Esophagus squamous epithelium (tissue), 5 donors: ENCODE data around the gene ALDH1A3. TPM values are rescaled to one million over a fixed set of nuclear protein-coding genes. Genes with fewer than 3 reads are reported as not detected.

ENCODE experiments used
- DNase-seq: peaks from one replicate; lab custom pipeline; 2025; lab: John Stamatoyannopoulos, UW
- H3K27ac ChIP-seq, 4 donors: fragments of 200-600 bp; sonication (generic); one replicate each; pipeline ENCODE4 v1.5.1; 2016 to 2019; ENCODE audit warnings: mild to moderate bottlenecking in 1 of 4
- H3K27me3 ChIP-seq, 4 donors: fragments of 200-600 bp; sonication (generic); 1 replicate in 3 of 4; 2 replicates in 1 of 4; pipeline versions ENCODE4 v1.5.1 to v1.6.0; 2017 to 2021; ENCODE audit warnings: antibody characterized with exemption in 1 of 4
- H3K36me3 ChIP-seq, 3 donors: fragments of 200-600 bp; sonication (generic); one replicate each; pipeline ENCODE4 v1.5.1; 2016 to 2019
- H3K4me1 ChIP-seq, 3 donors: fragments of 200-600 bp; sonication (generic); one replicate each; pipeline ENCODE4 v1.5.1; 2017 to 2019
- H3K4me3 ChIP-seq, 4 donors: fragments of 200-600 bp; sonication (generic); 1 replicate in 3 of 4; 2 replicates in 1 of 4; pipeline ENCODE4 v1.5.1; 2016 to 2019; ENCODE audit warnings: mild to moderate bottlenecking in 2 of 4, moderate library complexity in 1 of 4
- H3K9me3 ChIP-seq, 3 donors: fragments of 200-600 bp; sonication (generic); one replicate each; pipeline ENCODE4 v1.5.1; 2016 to 2019
- CTCF ChIP-seq, 6 experiments: fragments of 450-650 bp in 4 of 6; fragments of 200-600 bp in 2 of 6; sonication (generic) in 2 of 6; IDR thresholded peaks; one replicate each; pipeline ENCODE4 v1.5.1; 2016 to 2019; ENCODE audit warnings: antibody characterized with exemption in 6 of 6, mild to moderate bottlenecking in 4 of 6, moderate library complexity in 4 of 6
- POLR2A ChIP-seq, 4 donors: fragments of 450-650 bp; IDR thresholded peaks; one replicate each; pipeline ENCODE4 v1.6.1; 2017; ENCODE audit warnings: antibody characterized with exemption in 4 of 4, mild to moderate bottlenecking in 4 of 4, moderate library complexity in 3 of 4
- WGBS, 2 donors: methylation state at CpG; one replicate each; pipeline ENCODE4 v1.1.5; 2018; 5-methylcytosine and 5-hydroxymethylcytosine counted together
- intact Hi-C: fragments of 100-400 bp; cut with DNase I; formaldehyde crosslinking; loops from one replicate; pipeline ENCODE4 v1.15.0; 2022
- total RNA-seq, 4 donors: library from RNA; depleted of rRNA; stranded (reverse); fragments of >200 nt; gene quantifications; one replicate each; pipeline ENCODE4 v1.1.0, GENCODE V29; 2016
- donor health status: DM: yes; HTN: yes; CAD: no.

Gene ALDH1A3
- total RNA-seq, 4 donors from 2014 or later = 31.9 to 63.0 (median 38.1) TPM

GRCh38 chr15:100918690-100919480 lies 39.3 kb downstream of the ALDH1A3 start, which contains the start of gene LRRK1:
TSS of gene LRRK1 (plus strand) at chr15:100919357. CDS start at chr15:100924633, 5,276 bp downstream.
- peaks cover 0 to 6% (median 0%) of the 10 kb centered on the region in 3 donors for H3K36me3 ChIP-seq

GRCh38 chr15:100919481-100920405 lies 40.1 kb downstream of the ALDH1A3 start:
- no peaks in the 10 kb centered on the region for H3K27me3 ChIP-seq
- intact Hi-C loops = loop anchor here (5.0 kb wide), 1 partner anchor 88 kb away; no protein-coding TSS in a partner anchor
- peak overlapping the region; percentile 67 to 90 (median 80) for H3K4me3 ChIP-seq
- no peaks in the 10 kb centered on the region for H3K9me3 ChIP-seq
- DNase-seq = no peak
- peaks cover 10 to 60% (median 20%) of the 10 kb centered on the region in 3 donors for H3K4me1 ChIP-seq
- H3K36me3 ChIP-seq = peaks cover 0 to 13% (median 0%) of the 10 kb centered on the region in 3 donors
- 10% methylated on average over 8 to 9 of the region's 80 CpGs for WGBS, 2 donors
- TF ChIP-seq CTCF (IDR thresholded peaks at IDR 0.05) (no peak), POLR2A (IDR thresholded peaks at IDR 0.05) (no peak)
- peak overlapping the region; percentile 74 to 88 (median 82) for H3K27ac ChIP-seq

More at GRCh38 chr15:100918690-100919480, 39.3 kb downstream of the ALDH1A3 start, which contains the start of gene LRRK1:
- Histone ChIP-seq H3K4me1 (peaks cover 10 to 58% (median 20%) of the 10 kb centered on the region in 3 donors), H3K9me3 (no peaks in the 10 kb centered on the region), H3K27ac (peak within 1 kb of the TSS; percentile 74 to 88 (median 82)), H3K27me3 (no peaks in the 10 kb centered on the region), H3K4me3 (peak within 1 kb of the TSS; percentile 67 to 90 (median 80))
- intact Hi-C loops = loop anchor here (5.0 kb wide), 1 partner anchor 88 kb away; no protein-coding TSS in a partner anchor
- 1 to 3% methylated on average over 11 to 18 of the region's 87 CpGs for WGBS, 2 donors
- TF ChIP-seq CTCF (IDR thresholded peaks at IDR 0.05) (no peak), POLR2A (IDR thresholded peaks at IDR 0.05) (peak in 1 of 4 donors; percentile 39)
- no peak for DNase-seq

- DNase-seq = no peak
- TF ChIP-seq CTCF (IDR thresholded peaks at IDR 0.05) (no peak), POLR2A (IDR thresholded peaks at IDR 0.05) (no peak)
- intact Hi-C loops = no loop called here
- 88 to 90% methylated on average over 8 of the region's 8 CpGs for WGBS, 2 donors
- H3K27ac ChIP-seq = peak overlapping the region in 1 of 4 donors; percentile 79
- no peaks in the 10 kb centered on the region for H3K9me3 ChIP-seq
- H3K36me3 ChIP-seq = peaks cover 0 to 19% (median 0%) of the 10 kb centered on the region in 3 donors
- H3K4me3 ChIP-seq = peak overlapping the region in 1 of 4 donors; percentile 77
- peaks cover 10 to 60% (median 20%) of the 10 kb centered on the region in 3 donors for H3K4me1 ChIP-seq
- H3K27me3 ChIP-seq = no peaks in the 10 kb centered on the region
Observed at GRCh38 chr15:100920516-100921135, 41.0 kb downstream of the ALDH1A3 start.

- 48 to 71% methylated on average over 9 to 13 of the region's 13 CpGs for WGBS, 2 donors
- TF ChIP-seq CTCF (IDR thresholded peaks at IDR 0.05) = no peak
- TF ChIP-seq POLR2A (IDR thresholded peaks at IDR 0.05) = no peak
- Histone ChIP-seq H3K27me3 (no peaks in the 10 kb centered on the region), H3K27ac (peak overlapping the region in 2 of 4 donors; percentile 22 to 56), H3K9me3 (no peaks in the 10 kb centered on the region), H3K4me3 (no peak overlapping the region), H3K4me1 (peaks cover 7 to 52% (median 19%) of the 10 kb centered on the region in 3 donors), H3K36me3 (peaks cover 0 to 34% (median 0%) of the 10 kb centered on the region in 3 donors)
- intact Hi-C loops = no loop called here
- DNase-seq = no peak
Observed at GRCh38 chr15:100922192-100923040, 42.8 kb downstream of the ALDH1A3 start.
